H1 (cell line): Measurements from ENCODE around the gene SHANK1. TPM values are rescaled to one million over a fixed set of nuclear protein-coding genes. Genes with fewer than 3 reads are reported as not detected.
A peak's percentile ranks its signal among the peaks of the same experiment; 100 is the strongest.

ENCODE experiments used
- CTCF ChIA-PET: fragments of 300-600 bp; sonication (Branson Sonifier 250); formaldehyde crosslinking; loops from one replicate; lab custom pipeline; 2021; ENCODE audit not compliant: partially characterized antibody; lab: Charles Lee
- POLR2A ChIA-PET: fragments of 300-600 bp; sonication (Branson Sonifier 250); formaldehyde crosslinking; loops from one replicate; lab custom pipeline; 2021; ENCODE audit warnings: inconsistent platforms; ENCODE audit not compliant: partially characterized antibody; lab: Charles Lee
- DNase-seq, 2 experiments: peaks; one replicate each; pipeline versions ENCODE4 v3.0.0 to v3.0.0-alpha.2; 2010 to 2022; ENCODE audit warnings: low spot score in 2 of 2, low read depth in 1 of 2, mixed read lengths in 1 of 2
- FAIRE-seq: peaks from 2 replicates; lab custom pipeline; 2011; peaks lifted over from hg19 to GRCh38; lab: Jason Lieb, UNC
- H2AFZ ChIP-seq: 2 replicates; pipeline ENCODE4 v1.8.1; 2012; ENCODE audit warnings: low read length, inconsistent platforms
- H2AK5ac ChIP-seq: 2 replicates; pipeline ENCODE4 v1.6.1; 2013; ENCODE audit warnings: low read depth, low read length
- H2BK120ac ChIP-seq: replicated peaks from 2 replicates; pipeline ENCODE3; 2013; ENCODE audit warnings: low read depth, low read length, inconsistent platforms
- H2BK12ac ChIP-seq: 2 replicates; pipeline ENCODE4 v1.6.1; 2013; ENCODE audit warnings: low read depth, low read length
- H2BK15ac ChIP-seq: 2 replicates; pipeline ENCODE4 v1.6.1; 2013; ENCODE audit warnings: low read length
- H2BK20ac ChIP-seq: 2 replicates; pipeline ENCODE4 v1.6.1; 2013; ENCODE audit warnings: low read length
- H2BK5ac ChIP-seq: 2 replicates; pipeline ENCODE4 v1.6.1; 2013; ENCODE audit warnings: low read depth, low read length
- H3K14ac ChIP-seq: 2 replicates; pipeline ENCODE4 v1.6.1; 2013; ENCODE audit warnings: inconsistent platforms; ENCODE audit not compliant: insufficient read length
- H3K18ac ChIP-seq: 2 replicates; pipeline ENCODE4 v1.6.1; 2013; ENCODE audit warnings: low read length; ENCODE audit errors: extremely low read depth
- H3K23ac ChIP-seq: 2 replicates; pipeline ENCODE4 v1.6.1; 2013; ENCODE audit warnings: inconsistent platforms; ENCODE audit not compliant: insufficient read length
- H3K23me2 ChIP-seq: 2 replicates; pipeline ENCODE4 v1.6.1; 2013; ENCODE audit warnings: low read depth, low read length
- H3K27ac ChIP-seq: 2 replicates; pipeline ENCODE4 v1.6.1; 2011; ENCODE audit warnings: low read depth, low read length, inconsistent platforms
- H3K27me3 ChIP-seq, 4 experiments: replicated peaks in 1 of 4; 1 replicate in 1 of 4; 2 replicates in 3 of 4; pipeline versions ENCODE4 v1.6.1 to v1.8.1; 2011 to 2013; ENCODE audit warnings: low read length in 3 of 4, mild to moderate bottlenecking in 3 of 4, inconsistent platforms in 2 of 4, mixed read lengths in 2 of 4, moderate library complexity in 1 of 4; ENCODE audit not compliant: control insufficient read depth in 3 of 4, insufficient read depth in 3 of 4; ENCODE audit errors: extremely low read depth in 1 of 4
- H3K36me3 ChIP-seq, 4 experiments: 2 replicates each; pipeline versions ENCODE4 v1.6.1 to v1.8.1; 2011 to 2013; ENCODE audit warnings: mild to moderate bottlenecking in 4 of 4, low read length in 3 of 4, moderate library complexity in 2 of 4, control low read depth in 1 of 4, inconsistent platforms in 1 of 4; ENCODE audit not compliant: insufficient read depth in 4 of 4, control insufficient read depth in 2 of 4
- H3K4ac ChIP-seq: replicated peaks from 2 replicates; pipeline ENCODE3; 2013; ENCODE audit warnings: low read length, low read depth, mixed read lengths, inconsistent platforms; ENCODE audit not compliant: insufficient read length
- H3K4me1 ChIP-seq, 4 experiments: replicated peaks in 1 of 4; 1 replicate in 1 of 4; 2 replicates in 3 of 4; pipeline versions ENCODE4 v1.6.1 to v1.8.1; 2011 to 2013; ENCODE audit warnings: low read length in 3 of 4, inconsistent platforms in 2 of 4, mixed read lengths in 1 of 4; ENCODE audit not compliant: insufficient read depth in 4 of 4, control insufficient read depth in 3 of 4
- H3K4me2 ChIP-seq, 2 experiments: 2 replicates each; pipeline versions ENCODE4 v1.6.1 to v1.8.1; 2011 to 2013; ENCODE audit warnings: low read depth in 2 of 2, low read length in 2 of 2, control low read depth in 1 of 2, inconsistent platforms in 1 of 2, mild to moderate bottlenecking in 1 of 2; ENCODE audit not compliant: insufficient read depth in 1 of 2
- H3K4me3 ChIP-seq, 4 experiments: fragments of 200-600, 300-600 bp in 1 of 4; sonication (generic), shearing (Covaris generic), sonication (Bioruptor Twin) in 1 of 4; 2 replicates each; pipeline versions ENCODE4 v1.5.1 to v1.8.1; 2011 to 2016; ENCODE audit warnings: low read length in 4 of 4, low read depth in 3 of 4, control low read depth in 2 of 4, inconsistent platforms in 2 of 4, mild to moderate bottlenecking in 2 of 4, mixed read lengths in 1 of 4, moderate library complexity in 1 of 4; ENCODE audit not compliant: insufficient read depth in 2 of 4; ENCODE audit errors: extremely low read depth in 1 of 4
- H3K56ac ChIP-seq: replicated peaks from 2 replicates; pipeline ENCODE3; 2013; ENCODE audit warnings: low read depth, mild to moderate bottlenecking, mixed read lengths, low read length, inconsistent platforms; ENCODE audit not compliant: insufficient read length
- H3K79me1 ChIP-seq: 2 replicates; pipeline ENCODE4 v1.6.1; 2013; ENCODE audit warnings: low read depth, low read length, control low read depth
- H3K79me2 ChIP-seq, 2 experiments: 2 replicates each; pipeline versions ENCODE4 v1.6.1 to v1.8.1; 2012 to 2013; ENCODE audit warnings: low read length in 2 of 2, mild to moderate bottlenecking in 2 of 2, inconsistent platforms in 1 of 2; ENCODE audit not compliant: insufficient read depth in 2 of 2, control insufficient read depth in 1 of 2
- H3K9ac ChIP-seq, 4 experiments: replicated peaks in 1 of 4; 1 replicate in 1 of 4; 2 replicates in 3 of 4; pipeline versions ENCODE4 v1.6.1 to v1.8.1; 2011 to 2013; ENCODE audit warnings: low read depth in 3 of 4, low read length in 3 of 4, control low read depth in 2 of 4, mild to moderate bottlenecking in 2 of 4, moderate library complexity in 2 of 4, inconsistent platforms in 1 of 4; ENCODE audit errors: extremely low read depth in 1 of 4
- H3K9me3 ChIP-seq, 2 experiments: 2 replicates each; pipeline versions ENCODE4 v1.6.1 to v1.8.1; 2012 to 2013; ENCODE audit warnings: mild to moderate bottlenecking in 2 of 2, moderate library complexity in 2 of 2, control low read depth in 1 of 2, inconsistent platforms in 1 of 2, low read depth in 1 of 2, low read length in 1 of 2, mixed read lengths in 1 of 2; ENCODE audit not compliant: insufficient read depth in 2 of 2
- H4K20me1 ChIP-seq, 2 experiments: replicated peaks in 1 of 2; 2 replicates each; pipeline versions ENCODE3 to v1.8.1; 2011 to 2013; ENCODE audit warnings: inconsistent platforms in 2 of 2, low read length in 2 of 2, mild to moderate bottlenecking in 1 of 2; ENCODE audit not compliant: insufficient read depth in 2 of 2, control insufficient read depth in 1 of 2
- H4K5ac ChIP-seq: 2 replicates; pipeline ENCODE4 v1.6.1; 2013; ENCODE audit warnings: low read length, low read depth, mixed read lengths, inconsistent platforms; ENCODE audit not compliant: insufficient read length
- H4K8ac ChIP-seq: 2 replicates; pipeline ENCODE4 v1.8.0; 2013; ENCODE audit warnings: mild to moderate bottlenecking, moderate library complexity, low read length, inconsistent platforms; ENCODE audit not compliant: insufficient read depth; ENCODE audit errors: extremely low read depth
- H4K91ac ChIP-seq: replicated peaks from 2 replicates; pipeline ENCODE3; 2013; ENCODE audit warnings: low read length, mixed read lengths, inconsistent platforms; ENCODE audit not compliant: insufficient read length
- BCL11A ChIP-seq, 2 experiments: IDR thresholded peaks; one replicate each; pipeline ENCODE4 v1.6.1; 2011; ENCODE audit warnings: low read depth in 2 of 2, low read length in 2 of 2, mild to moderate bottlenecking in 2 of 2
- CEBPB ChIP-seq: IDR thresholded peaks from 2 replicates; pipeline ENCODE4 v1.6.1; 2012; ENCODE audit warnings: low read depth, low read length
- CHD2 ChIP-seq: IDR thresholded peaks from 2 replicates; pipeline ENCODE4 v1.6.1; 2012; ENCODE audit warnings: low read length, improper control_type of control experiment
- POLR2A ChIP-seq, 2 experiments: IDR thresholded peaks; 1 replicate in 1 of 2; 2 replicates in 1 of 2; pipeline ENCODE4 v1.6.1; 2011; ENCODE audit warnings: low read depth in 2 of 2, low read length in 2 of 2, mild to moderate bottlenecking in 2 of 2; ENCODE audit errors: control extremely low read depth in 1 of 2
- SIX5 ChIP-seq: IDR thresholded peaks from 2 replicates; pipeline ENCODE4 v1.6.1; 2011; ENCODE audit warnings: mild to moderate bottlenecking, low read depth, low read length
- SP1 ChIP-seq: IDR thresholded peaks from 2 replicates; pipeline ENCODE4 v1.6.1; 2011; ENCODE audit warnings: low read depth, low read length
- TAF7 ChIP-seq: optimal IDR thresholded peaks from 2 replicates; pipeline ENCODE3; 2011; ENCODE audit warnings: low read depth, mild to moderate bottlenecking, inconsistent platforms, low read length, moderate library complexity, borderline replicate concordance
- YY1 ChIP-seq: IDR thresholded peaks from 2 replicates; pipeline ENCODE4 v1.6.1; 2011; ENCODE audit warnings: low read depth, mild to moderate bottlenecking, low read length
- WGBS, 2 experiments: shearing (Covaris generic) in 1 of 2; methylation state at CpG; one replicate each; pipeline versions ENCODE4 v1.1.6 to v1.1.7; 2013 to 2015; ENCODE audit warnings: low lambda C conversion rate in 2 of 2, mixed read lengths in 2 of 2, inconsistent platforms in 1 of 2, low coverage in 1 of 2, missing lambda C conversion rate in 1 of 2; ENCODE audit not compliant: insufficient replicate concordance in 2 of 2, insufficient coverage in 1 of 2, insufficient read length in 1 of 2; ENCODE audit errors: extremely low coverage in 1 of 2, missing lambda C conversion rate in 1 of 2; 5-methylcytosine and 5-hydroxymethylcytosine counted together
- polyA plus RNA-seq, 7 experiments: library from polyadenylated mRNA; depleted of rRNA in 3 of 7; stranded (reverse) in 5 of 7; unstranded in 2 of 7; fragments of >200 nt in 5 of 7; fragments of 200-250 nt in 2 of 7; gene quantifications; 1 replicate in 5 of 7; 2 replicates in 1 of 7; 4 replicates in 1 of 7; pipeline versions ENCODE4 v1.2.1 to v1.2.3, GENCODE V29; 2011 to 2013; ENCODE audit warnings: missing spikeins in 2 of 7, mixed read lengths in 2 of 7
- total RNA-seq: library from RNA; stranded (reverse); fragmentation: NEBNext Ultra II Directional; extraction: Animal tissue kit (Norgen Biotek cat#: 25700); gene quantifications from 2 replicates; pipeline ENCODE4 v1.2.1, GENCODE V29; 2021
- TF ChIP-seq, protein P1 (sequence below): IDR thresholded peaks from 2 replicates; pipeline ENCODE4 v1.6.1; 2012; ENCODE audit warnings: inconsistent platforms
- TF ChIP-seq, protein P2 (sequence below): IDR thresholded peaks from 2 replicates; pipeline ENCODE4 v1.6.1; 2011; ENCODE audit warnings: low read length, improper control_type of control experiment
- TF ChIP-seq, protein P3 (sequence below): IDR thresholded peaks from 2 replicates; pipeline ENCODE4 v1.6.1; 2011; ENCODE audit warnings: low read depth, mild to moderate bottlenecking, low read length; ENCODE audit not compliant: insufficient read depth

The SHANK1 gene
- total and polyA plus RNA-seq, 2 of the 8 experiments (the other 6 are each of a cell fraction or from before 2014, with no cell fraction given) = 1.1 to 3.7 TPM

DNA sequence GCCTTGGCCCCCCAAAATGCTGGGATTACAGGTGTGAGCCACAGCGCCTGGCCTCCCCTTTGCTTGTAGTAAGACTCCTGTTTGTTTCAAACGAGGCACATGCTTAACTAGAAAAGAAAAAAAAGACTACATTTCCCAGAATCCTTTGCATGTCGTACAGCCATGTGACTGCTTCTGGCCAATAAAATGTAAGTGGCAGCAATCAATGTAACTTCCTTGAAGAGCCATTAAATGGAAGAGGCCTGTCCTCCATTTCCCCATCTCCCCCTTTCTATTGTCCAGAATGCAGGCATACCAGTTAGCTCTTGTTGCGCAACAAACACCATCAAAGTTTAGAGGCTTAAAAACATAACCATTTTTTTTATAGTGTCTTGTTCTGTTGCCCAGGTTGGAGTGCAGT is 40.3 kb upstream of the SHANK1 start:
- Histone ChIP-seq H3K23me2 (no peaks in the 10 kb centered on the region), H3K9ac (no peak overlapping the region), H3K4ac (no peak overlapping the region), H3K4me2 (no peak overlapping the region), H3K36me3 (no peaks in the 10 kb centered on the region), H3K14ac (no peak overlapping the region), H2BK120ac (no peak overlapping the region), H3K27ac (no peak overlapping the region), H3K9me3 (no peaks in the 10 kb centered on the region), H3K79me2 (no peaks in the 10 kb centered on the region), H3K27me3 (peaks cover 0 to under 1% (median 0%) of the 10 kb centered on the region in 4 experiments; a peak in 1 of 7 replicates), H4K91ac (no peak overlapping the region), H2AFZ (peak overlapping the region; percentile 19; the same call in 1 of the 2 replicates), H3K79me1 (no peaks in the 10 kb centered on the region), H3K56ac (no peak overlapping the region), H3K4me1 (no peaks in the 10 kb centered on the region), H4K20me1 (no peaks in the 10 kb centered on the region), H2BK20ac (no peak overlapping the region), H2BK5ac (no peak overlapping the region), H2BK15ac (no peak overlapping the region), H4K5ac (no peak overlapping the region), H3K23ac (no peak overlapping the region), H2AK5ac (no peak overlapping the region), H3K18ac (no peak overlapping the region), H2BK12ac (no peak overlapping the region), H3K4me3 (no peak overlapping the region), H4K8ac (no peak overlapping the region)
- ChIA-PET POLR2A (interaction anchor here (0.6 kb wide), 4 partner anchors 32 to 948 kb away, joined by 3 read pairs; no protein-coding TSS in a partner anchor), CTCF (interaction anchor here (0.6 to 1.1 kb wide), 4 partner anchors 22 to 852 kb away, joined by 3 to 4 read pairs (median 3); no protein-coding TSS in a partner anchor)
- FAIRE-seq (no peak), DNase-seq (no peak)
- 63% methylated on average over 4 of the region's 4 CpGs; no CpG with 5 or more reads in 1 of the 2 experiments for WGBS, 2 experiments
- peak; percentile 86; the same call in 1 of the 2 replicates for TF ChIP-seq SP1
- peak; percentile 88 for TF ChIP-seq CEBPB
- TF ChIP-seq TAF7 = no peak
- TF ChIP-seq CHD2 = peak; percentile 76
- TF ChIP-seq YY1 = peak; percentile 67; the same call in 1 of the 2 replicates
- no peak for TF ChIP-seq BCL11A (IDR thresholded peaks at IDR 0.05; ENCODE audit: low read depth in 2 of 2, low read length in 2 of 2)
- TF ChIP-seq, protein P1, sequence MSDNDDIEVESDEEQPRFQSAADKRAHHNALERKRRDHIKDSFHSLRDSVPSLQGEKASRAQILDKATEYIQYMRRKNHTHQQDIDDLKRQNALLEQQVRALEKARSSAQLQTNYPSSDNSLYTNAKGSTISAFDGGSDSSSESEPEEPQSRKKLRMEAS = 0 out of 2 replicates have a peak, but pooled peaks have one; percentile 8
- TF ChIP-seq POLR2A (IDR thresholded peaks at IDR 0.05; ENCODE audit: control extremely low read depth in 1 of 2, low read depth in 2 of 2, low read length in 2 of 2) = no peak
- peak; percentile 69 for TF ChIP-seq SIX5
- TF ChIP-seq, protein P2, sequence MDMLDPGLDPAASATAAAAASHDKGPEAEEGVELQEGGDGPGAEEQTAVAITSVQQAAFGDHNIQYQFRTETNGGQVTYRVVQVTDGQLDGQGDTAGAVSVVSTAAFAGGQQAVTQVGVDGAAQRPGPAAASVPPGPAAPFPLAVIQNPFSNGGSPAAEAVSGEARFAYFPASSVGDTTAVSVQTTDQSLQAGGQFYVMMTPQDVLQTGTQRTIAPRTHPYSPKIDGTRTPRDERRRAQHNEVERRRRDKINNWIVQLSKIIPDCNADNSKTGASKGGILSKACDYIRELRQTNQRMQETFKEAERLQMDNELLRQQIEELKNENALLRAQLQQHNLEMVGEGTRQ = peak; percentile 92
- TF ChIP-seq, protein P3, sequence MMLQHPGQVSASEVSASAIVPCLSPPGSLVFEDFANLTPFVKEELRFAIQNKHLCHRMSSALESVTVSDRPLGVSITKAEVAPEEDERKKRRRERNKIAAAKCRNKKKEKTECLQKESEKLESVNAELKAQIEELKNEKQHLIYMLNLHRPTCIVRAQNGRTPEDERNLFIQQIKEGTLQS = peak; percentile 59; the same call in 1 of the 2 replicates
